GM12878 (cell line): ENCODE measurements around the gene ZBTB37. TPM values are rescaled to one million over a fixed set of nuclear protein-coding genes. Genes with fewer than 3 reads are reported as not detected.
A peak's percentile ranks its signal among the peaks of the same experiment; 100 is the strongest.

Experiments
- ATAC-seq: fragments of 200-7000 bp; cut with Tn5 transposase; 3 replicates; pipeline ENCODE4 v1.9.1; 2020; ENCODE audit warnings: mild to moderate bottlenecking, moderate library complexity
- BruUV-seq: library from RNA; stranded (reverse); fragments of 400-500 nt; replicated peaks from 2 replicates; lab custom pipeline; 2021; lab: Mats Ljungman, UMichigan
- CTCF ChIA-PET: fragments of 300-600 bp; sonication (Branson Sonifier 250); formaldehyde crosslinking; extraction: SDS; loops from one replicate; lab custom pipeline; 2021; ENCODE audit warnings: inconsistent platforms; lab: Yijun Ruan, JAX
- POLR2A ChIA-PET: fragments of 350-600 bp; formaldehyde crosslinking; extraction: SDS; loops from one replicate; lab custom pipeline; 2021; ENCODE audit warnings: inconsistent platforms; lab: Charles Lee
- RAD21 ChIA-PET: fragments of 300-600 bp; sonication (Branson Sonifier 250); formaldehyde crosslinking; loops from one replicate; lab custom pipeline; 2023; ENCODE audit warnings: antibody characterized with exemption; ENCODE audit not compliant: unreplicated experiment; lab: Charles Lee
- SMC1A ChIA-PET: fragments of 300-600 bp; sonication (Branson Sonifier 250); formaldehyde crosslinking; loops from one replicate; lab custom pipeline; 2023; ENCODE audit not compliant: unreplicated experiment, uncharacterized antibody; lab: Charles Lee
- DNase-seq: peaks from one replicate; pipeline ENCODE4 v3.0.0-alpha.2; 2011; ENCODE audit warnings: low read depth, low spot score
- FAIRE-seq: peaks from 3 replicates; lab custom pipeline; 2011; peaks lifted over from hg19 to GRCh38; lab: Jason Lieb, UNC
- H2AFZ ChIP-seq: 2 replicates; pipeline ENCODE4 v1.6.0; 2011; ENCODE audit warnings: low read depth, low read length, control low read depth; ENCODE audit not compliant: control insufficient read depth
- H3K27ac ChIP-seq: 2 replicates; pipeline ENCODE4 v1.5.1; 2011; ENCODE audit warnings: control low read depth; ENCODE audit not compliant: control insufficient read depth, insufficient read depth
- H3K27me3 ChIP-seq, 2 experiments: replicated peaks in 1 of 2; 2 replicates each; pipeline versions ENCODE4 v1.6.0 to v1.6.1; 2011; ENCODE audit warnings: low read length in 1 of 2; ENCODE audit not compliant: control insufficient read depth in 2 of 2, insufficient read depth in 2 of 2
- H3K36me3 ChIP-seq, 2 experiments: 2 replicates each; pipeline ENCODE4 v1.5.1; 2011; ENCODE audit warnings: low read length in 1 of 2; ENCODE audit not compliant: control insufficient read depth in 2 of 2, insufficient read depth in 2 of 2
- H3K4me1 ChIP-seq: 2 replicates; pipeline ENCODE4 v1.6.1; 2011; ENCODE audit warnings: mild to moderate bottlenecking, low read length, moderate library complexity, mixed read lengths; ENCODE audit not compliant: control insufficient read depth, insufficient read depth
- H3K4me2 ChIP-seq: 2 replicates; pipeline ENCODE4 v1.6.0; 2011; ENCODE audit warnings: control low read depth; ENCODE audit not compliant: control insufficient read depth, insufficient read depth
- H3K4me3 ChIP-seq: fragments of 200-600 bp; sonication (generic); 2 replicates; pipeline ENCODE4 v1.5.1; 2016
- H3K79me2 ChIP-seq: 2 replicates; pipeline ENCODE4 v1.6.0; 2011; ENCODE audit warnings: low read length; ENCODE audit not compliant: control insufficient read depth, insufficient read depth
- H3K9ac ChIP-seq: 2 replicates; pipeline ENCODE4 v1.8.0; 2011; ENCODE audit warnings: low read length, control low read depth, mixed read lengths; ENCODE audit not compliant: control insufficient read depth, insufficient read depth
- H3K9me3 ChIP-seq: replicated peaks from 3 replicates; pipeline ENCODE4 v1.5.1; 2011; ENCODE audit warnings: mild to moderate bottlenecking, low read length; ENCODE audit not compliant: control insufficient read depth, insufficient read depth
- H4K20me1 ChIP-seq: 2 replicates; pipeline ENCODE4 v1.6.0; 2011; ENCODE audit not compliant: control insufficient read depth, insufficient read depth
- CBX5 ChIP-seq: sonication (generic); IDR thresholded peaks from 2 replicates; pipeline ENCODE4 v1.6.1; 2016; ENCODE audit warnings: low read depth, moderate library complexity, mild to moderate bottlenecking, inconsistent platforms
- HDAC6 ChIP-seq: fragments of 200-600 bp; sonication (generic); IDR thresholded peaks from one replicate; pipeline ENCODE4 v1.8.0; 2017; ENCODE audit warnings: antibody characterized with exemption; ENCODE audit not compliant: unreplicated experiment
- NFXL1 ChIP-seq: fragments of 450-650 bp; IDR thresholded peaks from 2 replicates; pipeline ENCODE4 v1.6.1; 2017; ENCODE audit warnings: antibody characterized with exemption, mild to moderate bottlenecking, borderline replicate concordance
- PAX8 ChIP-seq: fragments of 450-650 bp; IDR thresholded peaks from 2 replicates; pipeline ENCODE4 v1.6.1; 2017; ENCODE audit warnings: mild to moderate bottlenecking, moderate library complexity
- PRDM15 ChIP-seq: fragments of 450-650 bp; formaldehyde crosslinking; IDR thresholded peaks from 2 replicates; pipeline ENCODE4 v1.4.0; 2020; ENCODE audit warnings: mild to moderate bottlenecking, moderate library complexity
- SPI1 ChIP-seq: IDR thresholded peaks from 2 replicates; pipeline ENCODE4 v1.6.1; 2011; ENCODE audit warnings: low read depth, mild to moderate bottlenecking, low read length, moderate library complexity, borderline replicate concordance; ENCODE audit not compliant: insufficient read depth
- STAT3 ChIP-seq: IDR thresholded peaks from 2 replicates; pipeline ENCODE4 v1.6.1; 2011; ENCODE audit warnings: low read depth, low read length, improper control_type of control experiment
- SUPT20H ChIP-seq: IDR thresholded peaks from 2 replicates; pipeline ENCODE4 v1.6.1; 2011; ENCODE audit warnings: low read depth, mild to moderate bottlenecking, low read length, moderate library complexity, borderline replicate concordance; ENCODE audit not compliant: control insufficient read depth
- YBX1 ChIP-seq: fragments of 450-650 bp; IDR thresholded peaks from 2 replicates; pipeline ENCODE4 v1.6.1; 2016; ENCODE audit warnings: antibody characterized with exemption
- ZNF217 ChIP-seq: fragments of 450-650 bp; IDR thresholded peaks from 2 replicates; pipeline ENCODE4 v1.6.1; 2017; ENCODE audit warnings: antibody characterized with exemption, mild to moderate bottlenecking
- ZNF384 ChIP-seq: IDR thresholded peaks from 2 replicates; pipeline ENCODE4 v1.6.1; 2012; ENCODE audit warnings: low read depth, mild to moderate bottlenecking, low read length, improper control_type of control experiment, borderline replicate concordance
- ZZZ3 ChIP-seq: IDR thresholded peaks from 2 replicates; pipeline ENCODE4 v1.6.1; 2011; ENCODE audit warnings: low read depth; ENCODE audit not compliant: control insufficient read depth, insufficient read length
- WGBS: methylation state at CpG from one replicate; pipeline ENCODE4 v1.1.6; 2016; ENCODE audit warnings: low lambda C conversion rate; ENCODE audit not compliant: insufficient replicate concordance, insufficient coverage; ENCODE audit errors: missing lambda C conversion rate; 5-methylcytosine and 5-hydroxymethylcytosine counted together
- in situ Hi-C: fragments of 300-500 bp; cut with MboI; formaldehyde crosslinking; loops from 9 replicates; pipeline ENCODE4 v1.14.3; 2018; ENCODE audit warnings: mixed read lengths
- intact Hi-C: fragments of 100-400 bp; cut with micrococcal nuclease; formaldehyde crosslinking; loops from one replicate; pipeline ENCODE4 v1.14.2; 2022; ENCODE audit not compliant: unreplicated experiment
- polyA plus RNA-seq, 11 experiments: library from polyadenylated mRNA; depleted of rRNA in 4 of 11; unstranded in 6 of 11; stranded (reverse) in 5 of 11; fragments of >200 nt; fragmentation: Nextera tagmentation in 4 of 11; fragmentation: Illumina TruSeq in 1 of 11; extraction: Ambion mirVana in 4 of 11; extraction: Trizol in 1 of 11; gene quantifications; 1 replicate in 1 of 11; 2 replicates in 10 of 11; pipeline versions ENCODE4 v1.2.1 to v1.2.3, GENCODE V29; 2011 to 2016; ENCODE audit warnings: inconsistent platforms in 2 of 11, missing spikeins in 2 of 11, low read depth in 1 of 11
- total RNA-seq, 4 experiments: library from RNA; depleted of rRNA in 3 of 4; stranded (reverse); fragments of >200 nt in 3 of 4; fragmentation: Illumina TruSeq in 1 of 4; extraction: Trizol in 1 of 4; gene quantifications; 2 replicates each; pipeline versions ENCODE4 v1.2.1 to v1.2.3, GENCODE V29; 2013 to 2021
- TF ChIP-seq, protein P1 (sequence below): fragments of 450-650 bp; IDR thresholded peaks from 2 replicates; pipeline ENCODE4 v1.6.1; 2014; ENCODE audit warnings: mild to moderate bottlenecking

The ZBTB37 gene
- total and polyA plus RNA-seq, 10 of the 15 experiments (the other 5 are each of a cell fraction or from before 2014, with no cell fraction given) = 0.16 to 5.7 (median 1.9) TPM

DNA sequence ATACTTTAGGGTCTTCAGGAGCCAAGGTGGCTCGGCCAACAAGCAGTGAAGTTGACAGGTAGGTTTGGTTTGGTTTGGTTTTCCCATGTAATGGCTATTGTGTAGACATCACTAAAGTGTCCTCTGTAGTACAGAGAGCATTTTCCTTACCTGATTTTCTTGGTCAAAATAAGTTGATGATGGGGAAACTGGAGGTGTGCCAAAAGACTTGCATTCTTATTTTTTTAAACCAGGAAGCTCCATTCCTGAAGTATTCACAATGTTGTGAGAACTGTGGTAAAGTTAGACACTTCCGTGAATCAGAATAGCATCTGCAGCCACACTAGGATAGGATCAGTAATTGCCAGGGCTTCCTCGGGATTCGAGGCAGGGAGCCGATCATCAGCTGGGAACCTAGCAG lies 2.9 kb downstream of the ZBTB37 start:
- TF ChIP-seq YBX1 (no peak), NFXL1 (no peak), STAT3 (no peak), SUPT20H (no peak), PRDM15 (CRISPR knock-in tag) (no peak), PAX8 (no peak), ZZZ3 (no peak), ZNF217 (no peak), ZNF384 (no peak), SPI1 (no peak), CBX5 (no peak), HDAC6 (no peak)
- TF ChIP-seq, protein P1, sequence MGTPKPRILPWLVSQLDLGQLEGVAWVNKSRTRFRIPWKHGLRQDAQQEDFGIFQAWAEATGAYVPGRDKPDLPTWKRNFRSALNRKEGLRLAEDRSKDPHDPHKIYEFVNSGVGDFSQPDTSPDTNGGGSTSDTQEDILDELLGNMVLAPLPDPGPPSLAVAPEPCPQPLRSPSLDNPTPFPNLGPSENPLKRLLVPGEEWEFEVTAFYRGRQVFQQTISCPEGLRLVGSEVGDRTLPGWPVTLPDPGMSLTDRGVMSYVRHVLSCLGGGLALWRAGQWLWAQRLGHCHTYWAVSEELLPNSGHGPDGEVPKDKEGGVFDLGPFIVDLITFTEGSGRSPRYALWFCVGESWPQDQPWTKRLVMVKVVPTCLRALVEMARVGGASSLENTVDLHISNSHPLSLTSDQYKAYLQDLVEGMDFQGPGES = no peak
- peak overlapping the region; percentile 95; the same call in 1 of the 2 replicates for H3K4me2 ChIP-seq
- H2AFZ ChIP-seq = peak overlapping the region; percentile 2; the same call in 1 of the 2 replicates
- H3K79me2 ChIP-seq = peaks cover 23% of the 10 kb centered on the region
- WGBS = 98% methylated on average over 5 of the region's 5 CpGs
- no peaks in the 10 kb centered on the region for H3K9me3 ChIP-seq
- H3K36me3 ChIP-seq = peaks cover 1 to 8% of the 10 kb centered on the region in 2 experiments; a peak in 3 of 4 replicates
- peaks cover 15% of the 10 kb centered on the region for H3K4me1 ChIP-seq
- RAD21 ChIA-PET = no interaction called here
- ATAC-seq = no peak
- CTCF ChIA-PET = interaction anchor here (1.6 to 1.8 kb wide), 2 partner anchors 11 to 442 kb away, joined by 3 to 5 read pairs; no protein-coding TSS in a partner anchor
- H3K9ac ChIP-seq = no peak overlapping the region
- no peak for DNase-seq
- H3K4me3 ChIP-seq = no peak overlapping the region
- H3K27ac ChIP-seq = peak overlapping the region; percentile 89
- POLR2A ChIA-PET = no interaction called here
- BruUV-seq = no TSS peak
- intact Hi-C loops (no loop called here), in situ Hi-C loops (no loop called here)
- no peaks in the 10 kb centered on the region for H4K20me1 ChIP-seq
- SMC1A ChIA-PET = interaction anchor here (1.0 to 3.1 kb wide), 2 partner anchors 47 to 440 kb away, joined by 3 to 11 read pairs; partner anchors contain the start of genes CENPL and DARS2
- H3K27me3 ChIP-seq = no peaks in the 10 kb centered on the region
- peak; percentile 23 for FAIRE-seq
